Measurements from ENCODE around the gene PLEKHG3.

GRCh38 chr14:64663174-64663573 lies 41.0 kb upstream of the PLEKHG3 start:
- TF ChIP-seq CTCF (IDR thresholded peaks at IDR 0.05) (no peak), ZFX (IDR thresholded peaks at IDR 0.05; ENCODE audit: borderline replicate concordance) (no peak)

Measured in 22Rv1 (cell line).